ENCODE results near the gene SPDYE4. TPM values are rescaled to one million over a fixed set of nuclear protein-coding genes. Genes with fewer than 3 reads are reported as not detected.

SPDYE4 gene
- total RNA-seq, 1 experiment from 2014 or later: not detected

Other genes starting within 250 kb of the SPDYE4 start
- gene MYH10, start 127.8 kb downstream of the SPDYE4 start, total RNA-seq (2014; rRNA removed; shearing (Covaris generic)): 84.4 and 103 TPM in 2 replicates
- not detected in 2 replicates for gene CCDC42, start 13.7 kb downstream of the SPDYE4 start, total RNA-seq (2014; rRNA removed; shearing (Covaris generic))
- gene MFSD6L, start 40.8 kb upstream of the SPDYE4 start, total RNA-seq (2014; rRNA removed; shearing (Covaris generic)): 0.07 TPM in 1 of 2 replicates, not detected in the other
- gene PIK3R6, start 109.1 kb upstream of the SPDYE4 start, total RNA-seq (2014; rRNA removed; shearing (Covaris generic)): 0.14 TPM in 1 of 2 replicates, not detected in the other
- gene PIK3R5, start 207.2 kb upstream of the SPDYE4 start, total RNA-seq (2014; rRNA removed; shearing (Covaris generic)): 13.3 and 33.6 TPM in 2 replicates